ENCODE results near the gene ASCL2.
"Not testable (repeated sequence)": the region's sequence is repeated elsewhere in the genome, so short reads cannot be mapped to it uniquely, and the experiment has no call there.

ASCL2 gene

GRCh38 chr11:2237457-2238238, 32.7 kb downstream of the ASCL2 start:
- in situ Hi-C loops (cut with MboI; ENCODE audit: low pct_unique_long_range_greater_than_20kb, low sequenced_read_pairs, unreplicated experiment): no loop called here
- no peak for TF ChIP-seq CTCF (IDR thresholded peaks at IDR 0.05; ENCODE audit: extremely low read depth, insufficient read depth, missing control alignments)

GRCh38 chr11:2236381-2237134, 33.8 kb downstream of the ASCL2 start:
- in situ Hi-C loops (cut with MboI; ENCODE audit: low pct_unique_long_range_greater_than_20kb, low sequenced_read_pairs, unreplicated experiment); DNase-seq (ENCODE audit: low spot score): not testable (repeated sequence)

More at GRCh38 chr11:2237457-2238238, 32.7 kb downstream of the ASCL2 start:
- DNase-seq (ENCODE audit: low spot score): no peak

GRCh38 chr11:2235588-2236326, 34.6 kb downstream of the ASCL2 start:
- no peak for DNase-seq (ENCODE audit: low spot score)
- in situ Hi-C loops (cut with MboI; ENCODE audit: low pct_unique_long_range_greater_than_20kb, low sequenced_read_pairs, unreplicated experiment): no loop called here
- no peak for TF ChIP-seq CTCF (IDR thresholded peaks at IDR 0.05; ENCODE audit: extremely low read depth, insufficient read depth, missing control alignments)

- in situ Hi-C loops (cut with MboI; ENCODE audit: low pct_unique_long_range_greater_than_20kb, low sequenced_read_pairs, unreplicated experiment): no loop called here
- no peak for TF ChIP-seq CTCF (IDR thresholded peaks at IDR 0.05; ENCODE audit: extremely low read depth, insufficient read depth, missing control alignments)
- no peak for DNase-seq (ENCODE audit: low spot score)
Measured at GRCh38 chr11:2234963-2235362, 35.4 kb downstream of the ASCL2 start.

GRCh38 chr11:2233693-2234455, 36.5 kb downstream of the ASCL2 start:
- no peak for TF ChIP-seq CTCF (IDR thresholded peaks at IDR 0.05; ENCODE audit: extremely low read depth, insufficient read depth, missing control alignments)
- in situ Hi-C loops (cut with MboI; ENCODE audit: low pct_unique_long_range_greater_than_20kb, low sequenced_read_pairs, unreplicated experiment): no loop called here
- no peak for DNase-seq (ENCODE audit: low spot score)

GRCh38 chr11:2229713-2230297, 40.6 kb downstream of the ASCL2 start:
- in situ Hi-C loops (cut with MboI; ENCODE audit: low pct_unique_long_range_greater_than_20kb, low sequenced_read_pairs, unreplicated experiment): no loop called here
- DNase-seq (ENCODE audit: low spot score): no peak
- no peak for TF ChIP-seq CTCF (IDR thresholded peaks at IDR 0.05; ENCODE audit: extremely low read depth, insufficient read depth, missing control alignments)
